Astrocyte (in vitro differentiated cells and primary cell): Measurements from ENCODE around the gene PDE3A.

Source experiments
- EZH2 ChIP-seq: IDR thresholded peaks from 2 replicates; pipeline ENCODE4 v1.6.1; 2012; ENCODE audit warnings: mild to moderate bottlenecking, low read length, inconsistent platforms; ENCODE audit not compliant: insufficient read depth
- TF ChIP-seq, protein P1 (sequence below): IDR thresholded peaks from 2 replicates; pipeline ENCODE4 v1.5.1; 2011; ENCODE audit warnings: low read depth, mild to moderate bottlenecking, inconsistent platforms, low read length, moderate library complexity; ENCODE audit not compliant: insufficient read depth

DNA sequence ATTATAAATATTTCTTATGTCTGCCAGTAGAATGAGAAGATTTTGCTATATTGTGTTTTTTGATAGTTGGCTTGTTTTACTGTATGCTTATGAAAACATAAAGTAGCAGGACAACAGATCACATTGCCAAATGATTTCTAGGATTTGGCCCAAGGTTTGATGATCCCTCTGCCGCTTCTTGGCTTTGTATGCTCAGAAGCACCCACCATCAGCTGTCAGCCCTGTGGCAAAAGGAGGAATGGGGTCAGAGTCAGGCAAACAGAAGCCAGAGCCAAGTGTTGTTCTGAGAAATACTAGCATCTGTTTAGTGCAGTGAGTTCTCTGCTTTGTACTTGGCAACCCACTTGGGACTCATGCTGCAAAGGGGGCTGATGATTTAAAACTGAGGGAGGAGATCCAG is 152.2 kb downstream of the PDE3A start:
- TF ChIP-seq, protein P1, sequence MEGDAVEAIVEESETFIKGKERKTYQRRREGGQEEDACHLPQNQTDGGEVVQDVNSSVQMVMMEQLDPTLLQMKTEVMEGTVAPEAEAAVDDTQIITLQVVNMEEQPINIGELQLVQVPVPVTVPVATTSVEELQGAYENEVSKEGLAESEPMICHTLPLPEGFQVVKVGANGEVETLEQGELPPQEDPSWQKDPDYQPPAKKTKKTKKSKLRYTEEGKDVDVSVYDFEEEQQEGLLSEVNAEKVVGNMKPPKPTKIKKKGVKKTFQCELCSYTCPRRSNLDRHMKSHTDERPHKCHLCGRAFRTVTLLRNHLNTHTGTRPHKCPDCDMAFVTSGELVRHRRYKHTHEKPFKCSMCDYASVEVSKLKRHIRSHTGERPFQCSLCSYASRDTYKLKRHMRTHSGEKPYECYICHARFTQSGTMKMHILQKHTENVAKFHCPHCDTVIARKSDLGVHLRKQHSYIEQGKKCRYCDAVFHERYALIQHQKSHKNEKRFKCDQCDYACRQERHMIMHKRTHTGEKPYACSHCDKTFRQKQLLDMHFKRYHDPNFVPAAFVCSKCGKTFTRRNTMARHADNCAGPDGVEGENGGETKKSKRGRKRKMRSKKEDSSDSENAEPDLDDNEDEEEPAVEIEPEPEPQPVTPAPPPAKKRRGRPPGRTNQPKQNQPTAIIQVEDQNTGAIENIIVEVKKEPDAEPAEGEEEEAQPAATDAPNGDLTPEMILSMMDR: no peak
- TF ChIP-seq EZH2: no peak
